ENCODE data around the gene PKP4. TPM values are rescaled to one million over a fixed set of nuclear protein-coding genes. Genes with fewer than 3 reads are reported as not detected.

PKP4 gene
- total RNA-seq, 1 experiment from 2014 or later: 111 TPM

- no peak for DNase-seq (ENCODE audit: low spot score)
These were observed 259.5 kb downstream of the PKP4 start for GRCh38 chr2:158716121-158716791.

- DNase-seq (ENCODE audit: low spot score): no peak
These were observed 260.2 kb downstream of the PKP4 start for GRCh38 chr2:158716921-158717320.

GRCh38 chr2:158717366-158718195, 260.8 kb downstream of the PKP4 start:
- no peak for DNase-seq (ENCODE audit: low spot score)

- DNase-seq (ENCODE audit: low spot score): no peak
These were observed 261.4 kb downstream of the PKP4 start for GRCh38 chr2:158718196-158718585.

- no peak for DNase-seq (ENCODE audit: low spot score)
These were observed 262.1 kb downstream of the PKP4 start for GRCh38 chr2:158718851-158719250.

- no peak for DNase-seq (ENCODE audit: low spot score)
These were observed 262.7 kb downstream of the PKP4 start for GRCh38 chr2:158719403-158719802.

GRCh38 chr2:158722266-158723105, 265.7 kb downstream of the PKP4 start:
- DNase-seq (ENCODE audit: low spot score): no peak

GRCh38 chr2:158723181-158723838, 266.6 kb downstream of the PKP4 start:
- no peak for DNase-seq (ENCODE audit: low spot score)

- DNase-seq (ENCODE audit: low spot score): peak; percentile 76
These were observed 267.4 kb downstream of the PKP4 start for GRCh38 chr2:158723921-158724802.

GRCh38 chr2:158724803-158725381, 268.1 kb downstream of the PKP4 start:
- DNase-seq (ENCODE audit: low spot score): peak; percentile 47

- no peak for DNase-seq (ENCODE audit: low spot score)
These were observed 268.7 kb downstream of the PKP4 start for GRCh38 chr2:158725441-158725891.

GRCh38 chr2:158726911-158727592, 270.3 kb downstream of the PKP4 start:
- DNase-seq (ENCODE audit: low spot score): no peak

GRCh38 chr2:158728422-158728821, 271.7 kb downstream of the PKP4 start:
- DNase-seq (ENCODE audit: low spot score): no peak

GRCh38 chr2:158729451-158729850, 272.7 kb downstream of the PKP4 start:
- no peak for DNase-seq (ENCODE audit: low spot score)

- DNase-seq (ENCODE audit: low spot score): no peak
These were observed 273.3 kb downstream of the PKP4 start for GRCh38 chr2:158729873-158730620.

GRCh38 chr2:158730621-158731140, 273.9 kb downstream of the PKP4 start:
- no peak for DNase-seq (ENCODE audit: low spot score)

GRCh38 chr2:158731386-158731785, 274.6 kb downstream of the PKP4 start:
- DNase-seq (ENCODE audit: low spot score): no peak
